HepG2 (cell line): ENCODE measurements around the gene PAN3. TPM values are rescaled to one million over a fixed set of nuclear protein-coding genes. Genes with fewer than 3 reads are reported as not detected.
A peak's percentile ranks its signal among the peaks of the same experiment; 100 is the strongest.

ENCODE experiments used
- ATAC-seq: fragments of 200-7000 bp; cut with Tn5 transposase; 3 replicates; pipeline ENCODE4 v1.9.1; 2020; ENCODE audit warnings: mild to moderate bottlenecking, moderate library complexity
- BruUV-seq: library from RNA; stranded (reverse); fragments of 400-500 nt; replicated peaks from 2 replicates; lab custom pipeline; 2021; lab: Mats Ljungman, UMichigan
- CTCF ChIA-PET: fragments of 300-600 bp; formaldehyde crosslinking; extraction: SDS; loops from one replicate; lab custom pipeline; 2021; ENCODE audit warnings: low total read pairs, inconsistent platforms, low intra/inter-chr PET ratio; lab: Yijun Ruan, JAX
- POLR2A ChIA-PET: fragments of 350-600 bp; sonication (Branson Sonifier 250); formaldehyde crosslinking; loops from one replicate; lab custom pipeline; 2020; ENCODE audit warnings: antibody characterized with exemption, inconsistent platforms; lab: Yijun Ruan, JAX
- DNase-seq: peaks from one replicate; pipeline ENCODE4 v3.0.0-alpha.2; 2015; ENCODE audit warnings: low spot score
- FAIRE-seq: peaks from 3 replicates; lab custom pipeline; 2011; peaks lifted over from hg19 to GRCh38; lab: Jason Lieb, UNC
- H2AFZ ChIP-seq: one replicate; pipeline ENCODE4 v1.6.1; 2011; ENCODE audit warnings: low read length, inconsistent platforms
- H3K27ac ChIP-seq: fragments of 300-600 bp; 3 replicates; pipeline ENCODE4 v1.8.0; 2011; ENCODE audit warnings: mixed run types, mild to moderate bottlenecking, mixed read lengths, low read length, inconsistent platforms; ENCODE audit not compliant: insufficient read depth; ENCODE audit errors: extremely low read length
- H3K27me3 ChIP-seq, 2 experiments: fragments of 200-600 bp in 1 of 2; 2 replicates in 1 of 2; 3 replicates in 1 of 2; pipeline versions ENCODE4 v1.6.0 to v1.8.0; 2011; ENCODE audit warnings: low read length in 2 of 2, mild to moderate bottlenecking in 2 of 2, moderate library complexity in 2 of 2, inconsistent platforms in 1 of 2; ENCODE audit not compliant: insufficient read depth in 2 of 2, control insufficient read depth in 1 of 2
- H3K36me3 ChIP-seq, 2 experiments: fragments of 200-600 bp in 1 of 2; replicated peaks in 1 of 2; 2 replicates in 1 of 2; 3 replicates in 1 of 2; pipeline versions ENCODE4 v1.5.1 to v1.8.0; 2011; ENCODE audit warnings: low read length in 2 of 2, inconsistent platforms in 1 of 2; ENCODE audit not compliant: insufficient read depth in 2 of 2, control insufficient read depth in 1 of 2
- H3K4me1 ChIP-seq: 2 replicates; pipeline ENCODE4 v1.5.1; 2012; ENCODE audit warnings: low read length, inconsistent platforms; ENCODE audit not compliant: insufficient read depth
- H3K4me2 ChIP-seq: 2 replicates; pipeline ENCODE4 v1.6.0; 2011; ENCODE audit warnings: low read depth, low read length, inconsistent platforms
- H3K4me3 ChIP-seq, 3 experiments: fragments of 200-600 bp in 1 of 3; sonication (generic), shearing (Covaris generic) in 1 of 3; replicated peaks in 1 of 3; 2 replicates each; pipeline ENCODE4 v1.5.1; 2011 to 2016; ENCODE audit warnings: low read length in 3 of 3, inconsistent platforms in 2 of 3, low read depth in 2 of 3, mild to moderate bottlenecking in 2 of 3, control low read depth in 1 of 3, mixed read lengths in 1 of 3; ENCODE audit not compliant: insufficient read depth in 1 of 3
- H3K79me2 ChIP-seq: one replicate; pipeline ENCODE4 v1.6.1; 2011; ENCODE audit warnings: low read length, inconsistent platforms; ENCODE audit not compliant: insufficient read depth
- H3K9ac ChIP-seq: 2 replicates; pipeline ENCODE4 v1.6.0; 2011; ENCODE audit warnings: mild to moderate bottlenecking, low read depth, low read length, inconsistent platforms; ENCODE audit not compliant: insufficient read depth
- H3K9me3 ChIP-seq: 2 replicates; pipeline ENCODE4 v1.5.1; 2012; ENCODE audit warnings: mild to moderate bottlenecking, low read length
- H4K20me1 ChIP-seq: 2 replicates; pipeline ENCODE4 v1.6.0; 2011; ENCODE audit warnings: inconsistent platforms, mild to moderate bottlenecking, low read length, moderate library complexity; ENCODE audit not compliant: insufficient read depth
- ATF1 ChIP-seq: IDR thresholded peaks from 2 replicates; pipeline ENCODE4 v1.6.1; 2016; ENCODE audit warnings: mild to moderate bottlenecking, control low read depth
- ATRX ChIP-seq: sonication (generic); formaldehyde crosslinking; IDR thresholded peaks from 2 replicates; pipeline ENCODE4 v1.4.0; 2020; ENCODE audit warnings: missing genetic modification reagents, borderline replicate concordance
- BCL6 ChIP-seq: IDR thresholded peaks from 2 replicates; pipeline ENCODE4 v1.6.1; 2016; ENCODE audit warnings: missing genetic modification reagents, missing compliant biosample characterization
- FOXK2 ChIP-seq: fragments of 450-650 bp; IDR thresholded peaks from 2 replicates; pipeline ENCODE4 v1.6.1; 2016
- HMG20A ChIP-seq: IDR thresholded peaks from 2 replicates; pipeline ENCODE4 v1.6.1; 2016; ENCODE audit warnings: borderline replicate concordance
- IRF2 ChIP-seq: IDR thresholded peaks from 2 replicates; pipeline ENCODE4 v1.6.1; 2018; ENCODE audit warnings: missing genetic modification reagents, missing compliant biosample characterization
- MIXL1 ChIP-seq: IDR thresholded peaks from 2 replicates; pipeline ENCODE4 v1.6.1; 2016
- POLR2AphosphoS5 ChIP-seq: IDR thresholded peaks from 2 replicates; pipeline ENCODE4 v1.6.1; 2012; ENCODE audit warnings: low read depth, low read length
- RXRB ChIP-seq: IDR thresholded peaks from 2 replicates; pipeline ENCODE4 v1.6.1; 2016; ENCODE audit warnings: borderline replicate concordance, missing genetic modification reagents, missing compliant biosample characterization
- SNRNP70 ChIP-seq: fragments of 200-400 bp; formaldehyde crosslinking; IDR thresholded peaks from 2 replicates; pipeline ENCODE4 v1.6.1; 2017; ENCODE audit warnings: mild to moderate bottlenecking, low read depth, low read length, moderate library complexity
- SOX6 ChIP-seq, 2 experiments: fragments of 450-650 bp in 1 of 2; sonication (generic) in 1 of 2; formaldehyde crosslinking in 1 of 2; IDR thresholded peaks; 2 replicates each; pipeline versions ENCODE4 v1.4.0 to v1.6.1; 2017 to 2020; ENCODE audit warnings: antibody characterized with exemption in 1 of 2, mild to moderate bottlenecking in 1 of 2, missing genetic modification reagents in 1 of 2
- SRF ChIP-seq: IDR thresholded peaks from 2 replicates; pipeline ENCODE4 v1.6.1; 2011; ENCODE audit warnings: mild to moderate bottlenecking, low read depth, low read length, moderate library complexity
- SRSF9 ChIP-seq: fragments of 200-400 bp; formaldehyde crosslinking; IDR thresholded peaks from 2 replicates; pipeline ENCODE4 v1.6.1; 2018; ENCODE audit warnings: borderline replicate concordance, mild to moderate bottlenecking, low read depth, low read length; ENCODE audit not compliant: insufficient read depth, poor library complexity, severe bottlenecking
- TCF7L2 ChIP-seq: IDR thresholded peaks from 2 replicates; pipeline ENCODE4 v1.6.1; 2011; ENCODE audit warnings: mild to moderate bottlenecking, low read depth, low read length, moderate library complexity
- ZBTB43 ChIP-seq: sonication (generic); formaldehyde crosslinking; conservative IDR thresholded peaks from 2 replicates; pipeline ENCODE4 v1.4.0; 2020; ENCODE audit warnings: missing genetic modification reagents
- ZNF224 ChIP-seq: sonication (generic); formaldehyde crosslinking; IDR thresholded peaks from 2 replicates; pipeline ENCODE4 v1.5.0; 2020; ENCODE audit warnings: mild to moderate bottlenecking, missing genetic modification reagents
- ZNF264 ChIP-seq: sonication (generic); formaldehyde crosslinking; IDR thresholded peaks from 2 replicates; pipeline ENCODE4 v1.4.0; 2020; ENCODE audit warnings: missing genetic modification reagents
- ZNF558 ChIP-seq: sonication (generic); formaldehyde crosslinking; IDR thresholded peaks from 2 replicates; pipeline ENCODE4 v1.9.0; 2022; ENCODE audit warnings: mild to moderate bottlenecking, missing genetic modification reagents, borderline replicate concordance
- ZNF720 ChIP-seq: sonication (generic); formaldehyde crosslinking; IDR thresholded peaks from 2 replicates; pipeline ENCODE4 v1.4.0; 2020; ENCODE audit warnings: missing genetic modification reagents
- ZNF747 ChIP-seq: sonication (generic); formaldehyde crosslinking; IDR thresholded peaks from 2 replicates; pipeline ENCODE4 v1.8.1; 2023; ENCODE audit warnings: missing genetic modification reagents, mild to moderate bottlenecking, borderline replicate concordance
- ZNF782 ChIP-seq: sonication (generic); formaldehyde crosslinking; IDR thresholded peaks from 2 replicates; pipeline ENCODE4 v1.4.0; 2020; ENCODE audit warnings: missing genetic modification reagents, mild to moderate bottlenecking, borderline replicate concordance
- WGBS: methylation state at CpG from one replicate; pipeline ENCODE4 v1.1.6; 2017; ENCODE audit warnings: low lambda C conversion rate; 5-methylcytosine and 5-hydroxymethylcytosine counted together
- in situ Hi-C: cut with HindIII; loops from 2 replicates; pipeline ENCODE4 v1.10.0; 2017; ENCODE audit warnings: low pct_unique_long_range_greater_than_20kb; ENCODE audit not compliant: extremely low pct_ligation_motif_present
- intact Hi-C: fragments of 100-400 bp; cut with micrococcal nuclease; formaldehyde crosslinking; loops from one replicate; pipeline ENCODE4 v1.10.0; 2022; ENCODE audit not compliant: unreplicated experiment
- polyA plus RNA-seq, 8 experiments: library from polyadenylated mRNA; depleted of rRNA in 3 of 8; stranded (reverse) in 7 of 8; unstranded in 1 of 8; fragments of >200 nt; fragmentation: Illumina TruSeq in 4 of 8; extraction: Trizol in 4 of 8; gene quantifications; 2 replicates each; pipeline versions ENCODE4 v1.2.1 to v1.2.3, GENCODE V29; 2011 to 2016; ENCODE audit warnings: low read depth in 4 of 8, missing spikeins in 1 of 8, mixed read lengths in 1 of 8; ENCODE audit not compliant: insufficient read depth in 1 of 8
- total RNA-seq, 5 experiments: library from RNA; depleted of rRNA; stranded (reverse); fragments of >200 nt; fragmentation: Illumina TruSeq; extraction: Trizol; gene quantifications; 2 replicates each; pipeline ENCODE4 v1.2.3, GENCODE V29; 2016; ENCODE audit warnings: low read depth in 1 of 5
- TF ChIP-seq, protein P1 (sequence below): sonication (generic); formaldehyde crosslinking; IDR thresholded peaks from 2 replicates; pipeline ENCODE4 v1.4.0; 2020; ENCODE audit warnings: missing genetic modification reagents
- TF ChIP-seq, protein P2 (sequence below): sonication (generic); formaldehyde crosslinking; IDR thresholded peaks from 2 replicates; pipeline ENCODE4 v1.8.1; 2023; ENCODE audit warnings: missing genetic modification reagents, mild to moderate bottlenecking, borderline replicate concordance
- TF ChIP-seq, protein P3 (sequence below): IDR thresholded peaks from 2 replicates; pipeline ENCODE4 v1.6.1; 2018; ENCODE audit warnings: missing genetic modification reagents, mild to moderate bottlenecking, missing compliant biosample characterization

Gene PAN3
- total and polyA plus RNA-seq, 2 of the 13 experiments (the other 11 are each of a cell fraction or from before 2014, with no cell fraction given) = 9.7 to 10.6 TPM

DNA sequence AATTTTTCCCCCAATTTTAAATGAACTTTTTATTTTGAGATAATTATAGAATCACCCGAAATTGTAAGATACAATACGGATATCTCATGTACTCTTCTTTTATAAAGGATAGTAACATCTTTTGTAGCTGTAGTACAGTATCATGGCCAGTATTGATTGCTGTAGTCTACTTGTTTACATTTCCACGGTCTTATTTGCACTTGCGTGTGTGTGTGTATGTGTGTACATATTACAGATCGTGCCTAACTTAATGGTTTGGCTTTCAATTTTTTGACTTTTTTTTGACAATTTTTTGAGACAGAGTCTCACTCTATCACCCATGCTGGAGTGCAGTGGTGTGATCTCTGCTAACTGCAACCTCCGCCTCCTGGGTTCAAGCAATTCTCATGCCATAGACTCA is 6.7 kb downstream of the PAN3 start:
- no peaks in the 10 kb centered on the region for H3K9me3 ChIP-seq
- DNase-seq = peak; percentile 65
- H3K36me3 ChIP-seq = no peaks in the 10 kb centered on the region
- peak overlapping the region; percentile 44 for H3K27ac ChIP-seq
- peak overlapping the region; percentile 38; the same call in 1 of the 2 replicates for H3K4me2 ChIP-seq
- no TSS peak for BruUV-seq
- H4K20me1 ChIP-seq = peaks cover 60% of the 10 kb centered on the region
- intact Hi-C loops (no loop called here), in situ Hi-C loops (no loop called here)
- H3K9ac ChIP-seq = no peak overlapping the region
- WGBS = 49% methylated on average over 6 of the region's 6 CpGs
- ChIA-PET CTCF (no interaction called here), POLR2A (interaction anchor here (0.6 kb wide), 1 partner anchor 28 kb away, joined by 3 read pairs; no protein-coding TSS in a partner anchor)
- H3K4me1 ChIP-seq = peaks cover 44% of the 10 kb centered on the region
- ATAC-seq = peak; percentile 95
- peak; percentile 15 for FAIRE-seq
- no peaks in the 10 kb centered on the region for H3K27me3 ChIP-seq
- H3K4me3 ChIP-seq = no peak overlapping the region
- peaks cover 91% of the 10 kb centered on the region for H3K79me2 ChIP-seq
- no peak overlapping the region for H2AFZ ChIP-seq
- TF ChIP-seq, protein P1, sequence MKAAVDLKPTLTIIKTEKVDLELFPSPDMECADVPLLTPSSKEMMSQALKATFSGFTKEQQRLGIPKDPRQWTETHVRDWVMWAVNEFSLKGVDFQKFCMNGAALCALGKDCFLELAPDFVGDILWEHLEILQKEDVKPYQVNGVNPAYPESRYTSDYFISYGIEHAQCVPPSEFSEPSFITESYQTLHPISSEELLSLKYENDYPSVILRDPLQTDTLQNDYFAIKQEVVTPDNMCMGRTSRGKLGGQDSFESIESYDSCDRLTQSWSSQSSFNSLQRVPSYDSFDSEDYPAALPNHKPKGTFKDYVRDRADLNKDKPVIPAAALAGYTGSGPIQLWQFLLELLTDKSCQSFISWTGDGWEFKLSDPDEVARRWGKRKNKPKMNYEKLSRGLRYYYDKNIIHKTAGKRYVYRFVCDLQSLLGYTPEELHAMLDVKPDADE = no peak
- 0 out of 2 replicates have a peak, but pooled peaks have one; percentile 33 for TF ChIP-seq IRF2
- no peak for TF ChIP-seq ZNF782 (CRISPR knock-in tag)
- no peak for TF ChIP-seq ZNF747 (CRISPR knock-in tag)
- no peak for TF ChIP-seq POLR2AphosphoS5
- TF ChIP-seq BCL6 (CRISPR knock-in tag) = peak; percentile 85
- TF ChIP-seq ATRX (CRISPR knock-in tag) = no peak
- TF ChIP-seq SOX6 (IDR thresholded peaks at IDR 0.05) = no peak
- TF ChIP-seq SOX6 (CRISPR knock-in tag; IDR thresholded peaks at IDR 0.05) = peak; percentile 26; the same call in 1 of the 2 replicates
- TF ChIP-seq TCF7L2 = no peak
- no peak for TF ChIP-seq ZNF224
- TF ChIP-seq, protein P2, sequence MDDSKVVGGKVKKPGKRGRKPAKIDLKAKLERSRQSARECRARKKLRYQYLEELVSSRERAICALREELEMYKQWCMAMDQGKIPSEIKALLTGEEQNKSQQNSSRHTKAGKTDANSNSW (CRISPR knock-in tag) = no peak
- TF ChIP-seq RXRB (CRISPR knock-in tag) = peak; percentile 37; the same call in 1 of the 2 replicates
- TF ChIP-seq HMG20A (CRISPR knock-in tag) = no peak; the same call in 1 of the 2 replicates
- TF ChIP-seq, protein P3, sequence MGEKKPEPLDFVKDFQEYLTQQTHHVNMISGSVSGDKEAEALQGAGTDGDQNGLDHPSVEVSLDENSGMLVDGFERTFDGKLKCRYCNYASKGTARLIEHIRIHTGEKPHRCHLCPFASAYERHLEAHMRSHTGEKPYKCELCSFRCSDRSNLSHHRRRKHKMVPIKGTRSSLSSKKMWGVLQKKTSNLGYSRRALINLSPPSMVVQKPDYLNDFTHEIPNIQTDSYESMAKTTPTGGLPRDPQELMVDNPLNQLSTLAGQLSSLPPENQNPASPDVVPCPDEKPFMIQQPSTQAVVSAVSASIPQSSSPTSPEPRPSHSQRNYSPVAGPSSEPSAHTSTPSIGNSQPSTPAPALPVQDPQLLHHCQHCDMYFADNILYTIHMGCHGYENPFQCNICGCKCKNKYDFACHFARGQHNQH (CRISPR knock-in tag) = no peak
- 0 out of 2 replicates have a peak, but pooled peaks have one; percentile 40 for TF ChIP-seq MIXL1 (CRISPR knock-in tag)
- TF ChIP-seq ZNF558 (CRISPR knock-in tag) = no peak
- no peak for TF ChIP-seq SRF
- peak; percentile 74; the same call in 1 of the 2 replicates for TF ChIP-seq ZBTB43 (CRISPR knock-in tag)
- peak; percentile 50; the same call in 1 of the 2 replicates for TF ChIP-seq ZNF264
- TF ChIP-seq SRSF9 = no peak
- no peak for TF ChIP-seq ZNF720 (CRISPR knock-in tag)
- no peak for TF ChIP-seq SNRNP70
- TF ChIP-seq ATF1 (CRISPR knock-in tag) = no peak
- TF ChIP-seq FOXK2 = peak; percentile 61; the same call in 1 of the 2 replicates
